Activated naive CD4-positive, alpha-beta T cell treated with anti-CD3 and anti-CD28 coated beads, Interleukin-2, amount 10 ng/mL, durations not matched to agents 7 days and 5 days (primary cell): ENCODE data around the gene ZEB2.

ENCODE experiments used
- CTCF ChIA-PET: fragments of 350-600 bp; sonication (Branson Sonifier 250); formaldehyde crosslinking; loops from one replicate; lab custom pipeline; 2021; ENCODE audit warnings: antibody characterized with exemption; lab: Charles Lee
- DNase-seq: peaks from one replicate; pipeline ENCODE4 v3.0.0-alpha.2; 2020
- H3K27ac Mint-ChIP-seq: one replicate; pipeline ENCODE4 v1.8.0; 2021; ENCODE audit warnings: mild to moderate bottlenecking, moderate library complexity, mixed read lengths
- H3K27me3 Mint-ChIP-seq: one replicate; pipeline ENCODE4 v1.8.0; 2021; ENCODE audit warnings: mild to moderate bottlenecking, mixed read lengths
- H3K36me3 Mint-ChIP-seq: one replicate; pipeline ENCODE4 v1.8.0; 2021; ENCODE audit warnings: mixed read lengths
- H3K4me1 Mint-ChIP-seq: one replicate; pipeline ENCODE4 v1.8.0; 2021; ENCODE audit warnings: mixed read lengths
- H3K4me3 Mint-ChIP-seq: one replicate; pipeline ENCODE4 v1.8.0; 2021; ENCODE audit warnings: mild to moderate bottlenecking, moderate library complexity, mixed read lengths
- H3K9me3 Mint-ChIP-seq: one replicate; pipeline ENCODE4 v1.8.0; 2021; ENCODE audit warnings: mixed read lengths

The ZEB2 gene

GRCh38 chr2:144513388-144514101 is 6.4 kb downstream of the ZEB2 start:
- no peak overlapping the region for H3K4me3 Mint-ChIP-seq
- DNase-seq = no peak
- CTCF ChIA-PET = no interaction called here
- peaks cover 67% of the 10 kb centered on the region for H3K27me3 Mint-ChIP-seq
- peaks cover 2% of the 10 kb centered on the region for H3K36me3 Mint-ChIP-seq
- H3K27ac Mint-ChIP-seq = no peak overlapping the region
- peaks cover 16% of the 10 kb centered on the region for H3K4me1 Mint-ChIP-seq
- no peaks in the 10 kb centered on the region for H3K9me3 Mint-ChIP-seq

GRCh38 chr2:144512891-144513351 is 7.0 kb downstream of the ZEB2 start:
- Mint-ChIP-seq H3K4me1 (peaks cover 16% of the 10 kb centered on the region), H3K4me3 (no peak overlapping the region), H3K27ac (no peak overlapping the region), H3K27me3 (peaks cover 73% of the 10 kb centered on the region), H3K9me3 (no peaks in the 10 kb centered on the region), H3K36me3 (peaks cover 2% of the 10 kb centered on the region)
- DNase-seq = no peak
- CTCF ChIA-PET = no interaction called here

- peaks cover 2% of the 10 kb centered on the region for H3K36me3 Mint-ChIP-seq
- no peak overlapping the region for H3K4me3 Mint-ChIP-seq
- no peak overlapping the region for H3K27ac Mint-ChIP-seq
- no peaks in the 10 kb centered on the region for H3K9me3 Mint-ChIP-seq
- CTCF ChIA-PET = no interaction called here
- H3K27me3 Mint-ChIP-seq = peaks cover 74% of the 10 kb centered on the region
- peaks cover 13% of the 10 kb centered on the region for H3K4me1 Mint-ChIP-seq
- no peak for DNase-seq
Measured at GRCh38 chr2:144512470-144512869, 7.4 kb downstream of the ZEB2 start.

- Mint-ChIP-seq H3K4me1 (peaks cover 11% of the 10 kb centered on the region), H3K27me3 (peaks cover 74% of the 10 kb centered on the region), H3K4me3 (no peak overlapping the region), H3K9me3 (no peaks in the 10 kb centered on the region), H3K36me3 (no peaks in the 10 kb centered on the region), H3K27ac (no peak overlapping the region)
- no peak for DNase-seq
- CTCF ChIA-PET = no interaction called here
Measured at GRCh38 chr2:144511937-144512336, 8.0 kb downstream of the ZEB2 start.

- Mint-ChIP-seq H3K27ac (no peak overlapping the region), H3K9me3 (no peaks in the 10 kb centered on the region), H3K27me3 (peaks cover 71% of the 10 kb centered on the region), H3K4me3 (no peak overlapping the region), H3K4me1 (peaks cover 10% of the 10 kb centered on the region), H3K36me3 (no peaks in the 10 kb centered on the region)
- CTCF ChIA-PET = no interaction called here
- no peak for DNase-seq
Measured at GRCh38 chr2:144511226-144511810, 8.6 kb downstream of the ZEB2 start.

- CTCF ChIA-PET = no interaction called here
- no peaks in the 10 kb centered on the region for H3K36me3 Mint-ChIP-seq
- H3K4me3 Mint-ChIP-seq = no peak overlapping the region
- H3K4me1 Mint-ChIP-seq = peaks cover 4% of the 10 kb centered on the region
- H3K27me3 Mint-ChIP-seq = peaks cover 64% of the 10 kb centered on the region
- no peaks in the 10 kb centered on the region for H3K9me3 Mint-ChIP-seq
- no peak overlapping the region for H3K27ac Mint-ChIP-seq
- DNase-seq = no peak
Measured at GRCh38 chr2:144510294-144510991, 9.5 kb downstream of the ZEB2 start.

GRCh38 chr2:144509879-144510221 is 10.1 kb downstream of the ZEB2 start:
- CTCF ChIA-PET = no interaction called here
- Mint-ChIP-seq H3K4me1 (no peaks in the 10 kb centered on the region), H3K27ac (no peak overlapping the region), H3K27me3 (peaks cover 63% of the 10 kb centered on the region), H3K4me3 (no peak overlapping the region), H3K9me3 (no peaks in the 10 kb centered on the region), H3K36me3 (no peaks in the 10 kb centered on the region)
- no peak for DNase-seq

GRCh38 chr2:144509001-144509878 is 10.7 kb downstream of the ZEB2 start:
- no peak overlapping the region for H3K27ac Mint-ChIP-seq
- no peaks in the 10 kb centered on the region for H3K36me3 Mint-ChIP-seq
- H3K27me3 Mint-ChIP-seq = peaks cover 60% of the 10 kb centered on the region
- H3K4me1 Mint-ChIP-seq = no peaks in the 10 kb centered on the region
- CTCF ChIA-PET = no interaction called here
- no peak overlapping the region for H3K4me3 Mint-ChIP-seq
- no peaks in the 10 kb centered on the region for H3K9me3 Mint-ChIP-seq
- no peak for DNase-seq

GRCh38 chr2:144508172-144508851 is 11.6 kb downstream of the ZEB2 start:
- no peak overlapping the region for H3K4me3 Mint-ChIP-seq
- no peaks in the 10 kb centered on the region for H3K4me1 Mint-ChIP-seq
- H3K27ac Mint-ChIP-seq = no peak overlapping the region

GRCh38 chr2:144507441-144508171 is 12.3 kb downstream of the ZEB2 start:
- Mint-ChIP-seq H3K9me3 (no peaks in the 10 kb centered on the region), H3K27me3 (peaks cover 48% of the 10 kb centered on the region), H3K4me1 (no peaks in the 10 kb centered on the region), H3K27ac (no peak overlapping the region), H3K4me3 (no peak overlapping the region), H3K36me3 (no peaks in the 10 kb centered on the region)
- CTCF ChIA-PET = no interaction called here
- DNase-seq = no peak

More at GRCh38 chr2:144508172-144508851, 11.6 kb downstream of the ZEB2 start:
- CTCF ChIA-PET = no interaction called here
- DNase-seq = no peak
- H3K27me3 Mint-ChIP-seq = peaks cover 55% of the 10 kb centered on the region
- no peaks in the 10 kb centered on the region for H3K36me3 Mint-ChIP-seq
- H3K9me3 Mint-ChIP-seq = no peaks in the 10 kb centered on the region

GRCh38 chr2:144505245-144505831 is 14.6 kb downstream of the ZEB2 start:
- Mint-ChIP-seq H3K36me3 (no peaks in the 10 kb centered on the region), H3K4me1 (no peaks in the 10 kb centered on the region), H3K27me3 (peaks cover 37% of the 10 kb centered on the region), H3K9me3 (no peaks in the 10 kb centered on the region), H3K4me3 (no peak overlapping the region), H3K27ac (no peak overlapping the region)
- CTCF ChIA-PET = no interaction called here
- no peak for DNase-seq

- Mint-ChIP-seq H3K4me1 (no peaks in the 10 kb centered on the region), H3K36me3 (no peaks in the 10 kb centered on the region), H3K9me3 (no peaks in the 10 kb centered on the region), H3K27me3 (peaks cover 26% of the 10 kb centered on the region), H3K4me3 (no peak overlapping the region), H3K27ac (no peak overlapping the region)
- no peak for DNase-seq
- CTCF ChIA-PET = no interaction called here
Measured at GRCh38 chr2:144504218-144504641, 15.7 kb downstream of the ZEB2 start.

- CTCF ChIA-PET = no interaction called here
- H3K27me3 Mint-ChIP-seq = peaks cover 17% of the 10 kb centered on the region
- no peak overlapping the region for H3K4me3 Mint-ChIP-seq
- H3K27ac Mint-ChIP-seq = no peak overlapping the region
- no peaks in the 10 kb centered on the region for H3K36me3 Mint-ChIP-seq
- H3K9me3 Mint-ChIP-seq = no peaks in the 10 kb centered on the region
- H3K4me1 Mint-ChIP-seq = no peaks in the 10 kb centered on the region
- no peak for DNase-seq
Measured at GRCh38 chr2:144503242-144503641, 16.7 kb downstream of the ZEB2 start.
